HL-60 (cell line): Measurements from ENCODE around the gene SMC1B.

Experiments used
- GABPA ChIP-seq: IDR thresholded peaks from 2 replicates; pipeline ENCODE4 v1.6.1; 2012; ENCODE audit warnings: low read depth
- POLR2AphosphoS5 ChIP-seq: IDR thresholded peaks from 2 replicates; pipeline ENCODE4 v1.6.1; 2012; ENCODE audit warnings: low read depth
- SPI1 ChIP-seq: IDR thresholded peaks from 2 replicates; pipeline ENCODE4 v1.6.1; 2012; ENCODE audit warnings: low read depth, mild to moderate bottlenecking, borderline replicate concordance
- TF ChIP-seq, protein P1 (sequence below): IDR thresholded peaks from one replicate; pipeline ENCODE4 v1.5.1; 2011; ENCODE audit warnings: low read length, control low read depth, inconsistent platforms; ENCODE audit not compliant: insufficient read depth
- TF ChIP-seq, protein P2 (sequence below): IDR thresholded peaks from 2 replicates; pipeline ENCODE4 v1.6.1; 2012; ENCODE audit warnings: low read depth; ENCODE audit not compliant: insufficient replicate concordance

DNA sequence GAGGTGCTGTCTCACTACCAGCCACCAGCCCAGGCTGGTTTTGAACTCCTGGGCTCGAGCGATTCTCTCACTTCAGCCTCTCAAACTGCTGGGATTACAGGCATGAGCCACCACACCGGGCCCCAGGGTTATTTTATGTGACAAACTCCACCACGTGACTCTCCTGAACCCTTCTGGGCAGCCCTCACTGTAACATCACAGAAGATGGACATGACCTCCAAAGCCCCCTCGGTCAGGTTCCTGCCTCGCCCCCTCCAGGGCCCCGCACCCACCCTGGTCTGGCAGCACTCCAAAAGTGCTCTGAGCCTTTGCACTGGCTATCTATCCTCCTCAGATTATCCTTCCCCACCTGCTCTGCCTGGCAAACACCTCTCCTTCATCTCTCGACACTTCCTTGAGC, 43.4 kb upstream of the SMC1B start:
- TF ChIP-seq, protein P1, sequence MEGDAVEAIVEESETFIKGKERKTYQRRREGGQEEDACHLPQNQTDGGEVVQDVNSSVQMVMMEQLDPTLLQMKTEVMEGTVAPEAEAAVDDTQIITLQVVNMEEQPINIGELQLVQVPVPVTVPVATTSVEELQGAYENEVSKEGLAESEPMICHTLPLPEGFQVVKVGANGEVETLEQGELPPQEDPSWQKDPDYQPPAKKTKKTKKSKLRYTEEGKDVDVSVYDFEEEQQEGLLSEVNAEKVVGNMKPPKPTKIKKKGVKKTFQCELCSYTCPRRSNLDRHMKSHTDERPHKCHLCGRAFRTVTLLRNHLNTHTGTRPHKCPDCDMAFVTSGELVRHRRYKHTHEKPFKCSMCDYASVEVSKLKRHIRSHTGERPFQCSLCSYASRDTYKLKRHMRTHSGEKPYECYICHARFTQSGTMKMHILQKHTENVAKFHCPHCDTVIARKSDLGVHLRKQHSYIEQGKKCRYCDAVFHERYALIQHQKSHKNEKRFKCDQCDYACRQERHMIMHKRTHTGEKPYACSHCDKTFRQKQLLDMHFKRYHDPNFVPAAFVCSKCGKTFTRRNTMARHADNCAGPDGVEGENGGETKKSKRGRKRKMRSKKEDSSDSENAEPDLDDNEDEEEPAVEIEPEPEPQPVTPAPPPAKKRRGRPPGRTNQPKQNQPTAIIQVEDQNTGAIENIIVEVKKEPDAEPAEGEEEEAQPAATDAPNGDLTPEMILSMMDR: no peak
- no peak for TF ChIP-seq POLR2AphosphoS5
- TF ChIP-seq, protein P2, sequence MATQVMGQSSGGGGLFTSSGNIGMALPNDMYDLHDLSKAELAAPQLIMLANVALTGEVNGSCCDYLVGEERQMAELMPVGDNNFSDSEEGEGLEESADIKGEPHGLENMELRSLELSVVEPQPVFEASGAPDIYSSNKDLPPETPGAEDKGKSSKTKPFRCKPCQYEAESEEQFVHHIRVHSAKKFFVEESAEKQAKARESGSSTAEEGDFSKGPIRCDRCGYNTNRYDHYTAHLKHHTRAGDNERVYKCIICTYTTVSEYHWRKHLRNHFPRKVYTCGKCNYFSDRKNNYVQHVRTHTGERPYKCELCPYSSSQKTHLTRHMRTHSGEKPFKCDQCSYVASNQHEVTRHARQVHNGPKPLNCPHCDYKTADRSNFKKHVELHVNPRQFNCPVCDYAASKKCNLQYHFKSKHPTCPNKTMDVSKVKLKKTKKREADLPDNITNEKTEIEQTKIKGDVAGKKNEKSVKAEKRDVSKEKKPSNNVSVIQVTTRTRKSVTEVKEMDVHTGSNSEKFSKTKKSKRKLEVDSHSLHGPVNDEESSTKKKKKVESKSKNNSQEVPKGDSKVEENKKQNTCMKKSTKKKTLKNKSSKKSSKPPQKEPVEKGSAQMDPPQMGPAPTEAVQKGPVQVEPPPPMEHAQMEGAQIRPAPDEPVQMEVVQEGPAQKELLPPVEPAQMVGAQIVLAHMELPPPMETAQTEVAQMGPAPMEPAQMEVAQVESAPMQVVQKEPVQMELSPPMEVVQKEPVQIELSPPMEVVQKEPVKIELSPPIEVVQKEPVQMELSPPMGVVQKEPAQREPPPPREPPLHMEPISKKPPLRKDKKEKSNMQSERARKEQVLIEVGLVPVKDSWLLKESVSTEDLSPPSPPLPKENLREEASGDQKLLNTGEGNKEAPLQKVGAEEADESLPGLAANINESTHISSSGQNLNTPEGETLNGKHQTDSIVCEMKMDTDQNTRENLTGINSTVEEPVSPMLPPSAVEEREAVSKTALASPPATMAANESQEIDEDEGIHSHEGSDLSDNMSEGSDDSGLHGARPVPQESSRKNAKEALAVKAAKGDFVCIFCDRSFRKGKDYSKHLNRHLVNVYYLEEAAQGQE: no peak
- no peak for TF ChIP-seq SPI1
- TF ChIP-seq GABPA: no peak
